HepG2 (cell line): ENCODE measurements around the gene ZNF75A. TPM values are rescaled to one million over a fixed set of nuclear protein-coding genes. Genes with fewer than 3 reads are reported as not detected.

Experiments used
- BRCA1 ChIP-seq: sonication (generic); formaldehyde crosslinking; IDR thresholded peaks from 2 replicates; pipeline ENCODE4 v1.4.0; 2020; ENCODE audit warnings: missing genetic modification reagents
- CEBPB ChIP-seq: IDR thresholded peaks from 2 replicates; pipeline ENCODE4 v1.6.1; 2011; ENCODE audit warnings: low read depth, low read length, improper control_type of control experiment, borderline replicate concordance
- CHD2 ChIP-seq: IDR thresholded peaks from 2 replicates; pipeline ENCODE4 v1.6.1; 2011; ENCODE audit warnings: low read depth, low read length, improper control_type of control experiment
- HMG20A ChIP-seq: IDR thresholded peaks from 2 replicates; pipeline ENCODE4 v1.6.1; 2016; ENCODE audit warnings: borderline replicate concordance
- NFKB2 ChIP-seq: sonication (generic); formaldehyde crosslinking; IDR thresholded peaks from 2 replicates; pipeline ENCODE4 v1.4.0; 2020; ENCODE audit warnings: missing genetic modification reagents, borderline replicate concordance
- POLR2G ChIP-seq: fragments of 200-400 bp; formaldehyde crosslinking; IDR thresholded peaks from 2 replicates; pipeline ENCODE4 v1.6.1; 2018; ENCODE audit warnings: mild to moderate bottlenecking, low read depth, low read length, moderate library complexity
- PRMT3 ChIP-seq: sonication (generic); formaldehyde crosslinking; IDR thresholded peaks from 2 replicates; pipeline ENCODE4 v1.8.1; 2022; ENCODE audit warnings: low read depth, mild to moderate bottlenecking, moderate library complexity, missing genetic modification reagents, borderline replicate concordance
- PRPF4 ChIP-seq: fragments of 200-400 bp; formaldehyde crosslinking; IDR thresholded peaks from 2 replicates; pipeline ENCODE4 v1.6.1; 2016; ENCODE audit warnings: low read length, low read depth; ENCODE audit not compliant: poor library complexity, severe bottlenecking
- SIN3B ChIP-seq: fragments of 150-350 bp; IDR thresholded peaks from 2 replicates; pipeline ENCODE4 v1.6.1; 2014; ENCODE audit warnings: low read length
- SP140L ChIP-seq: sonication (generic); formaldehyde crosslinking; IDR thresholded peaks from 2 replicates; pipeline ENCODE4 v1.4.0; 2020; ENCODE audit warnings: missing genetic modification reagents, borderline replicate concordance
- STAG1 ChIP-seq: sonication (generic); formaldehyde crosslinking; IDR thresholded peaks from 2 replicates; pipeline ENCODE4 v1.4.0; 2020; ENCODE audit warnings: missing genetic modification reagents
- ZNF160 ChIP-seq: sonication (generic); formaldehyde crosslinking; IDR thresholded peaks from 2 replicates; pipeline ENCODE4 v1.8.0; 2022; ENCODE audit warnings: mild to moderate bottlenecking, inconsistent platforms, missing genetic modification reagents
- ZNF17 ChIP-seq: sonication (generic); formaldehyde crosslinking; IDR thresholded peaks from 2 replicates; pipeline ENCODE4 v1.5.0; 2020; ENCODE audit warnings: mild to moderate bottlenecking, missing genetic modification reagents
- ZNF207 ChIP-seq: fragments of 450-650 bp; IDR thresholded peaks from 2 replicates; pipeline ENCODE4 v1.6.1; 2016; ENCODE audit warnings: antibody characterized with exemption, borderline replicate concordance
- ZNF224 ChIP-seq: sonication (generic); formaldehyde crosslinking; IDR thresholded peaks from 2 replicates; pipeline ENCODE4 v1.5.0; 2020; ENCODE audit warnings: mild to moderate bottlenecking, missing genetic modification reagents
- ZNF331 ChIP-seq: sonication (generic); formaldehyde crosslinking; IDR thresholded peaks from 2 replicates; pipeline ENCODE4 v1.4.0; 2020; ENCODE audit warnings: missing genetic modification reagents
- ZNF34 ChIP-seq: sonication (generic); formaldehyde crosslinking; IDR thresholded peaks from 2 replicates; pipeline ENCODE4 v1.4.0; 2020; ENCODE audit warnings: mild to moderate bottlenecking, missing genetic modification reagents, borderline replicate concordance
- ZNF570 ChIP-seq: sonication (generic); formaldehyde crosslinking; IDR thresholded peaks from 2 replicates; pipeline ENCODE4 v1.4.0; 2020; ENCODE audit warnings: mild to moderate bottlenecking, missing genetic modification reagents, borderline replicate concordance
- ZNF577 ChIP-seq: sonication (generic); formaldehyde crosslinking; IDR thresholded peaks from 2 replicates; pipeline ENCODE4 v1.4.0; 2020; ENCODE audit warnings: mild to moderate bottlenecking, low read depth, missing genetic modification reagents, borderline replicate concordance
- ZNF607 ChIP-seq: sonication (generic); formaldehyde crosslinking; IDR thresholded peaks from 2 replicates; pipeline ENCODE4 v1.5.1; 2020; ENCODE audit warnings: missing genetic modification reagents, mild to moderate bottlenecking, borderline replicate concordance
- ZNF724P ChIP-seq: sonication (generic); formaldehyde crosslinking; IDR thresholded peaks from 2 replicates; pipeline ENCODE4 v1.8.0; 2022; ENCODE audit warnings: missing genetic modification reagents, borderline replicate concordance
- ZSCAN9 ChIP-seq: IDR thresholded peaks from 2 replicates; pipeline ENCODE4 v1.6.1; 2016; ENCODE audit warnings: borderline replicate concordance
- polyA plus RNA-seq, 8 experiments: library from polyadenylated mRNA; depleted of rRNA in 3 of 8; stranded (reverse) in 7 of 8; unstranded in 1 of 8; fragments of >200 nt; fragmentation: Illumina TruSeq in 4 of 8; extraction: Trizol in 4 of 8; gene quantifications; 2 replicates each; pipeline versions ENCODE4 v1.2.1 to v1.2.3, GENCODE V29; 2011 to 2016; ENCODE audit warnings: low read depth in 4 of 8, missing spikeins in 1 of 8, mixed read lengths in 1 of 8; ENCODE audit not compliant: insufficient read depth in 1 of 8
- total RNA-seq, 5 experiments: library from RNA; depleted of rRNA; stranded (reverse); fragments of >200 nt; fragmentation: Illumina TruSeq; extraction: Trizol; gene quantifications; 2 replicates each; pipeline ENCODE4 v1.2.3, GENCODE V29; 2016; ENCODE audit warnings: low read depth in 1 of 5
- TF ChIP-seq, protein P1 (sequence below): sonication (generic); formaldehyde crosslinking; IDR thresholded peaks from 2 replicates; pipeline ENCODE4 v1.4.0; 2020; ENCODE audit warnings: low read depth, mild to moderate bottlenecking, missing genetic modification reagents
- TF ChIP-seq, protein P2 (sequence below): sonication (generic); formaldehyde crosslinking; conservative IDR thresholded peaks from 2 replicates; pipeline ENCODE4 v1.4.0; 2020; ENCODE audit warnings: missing genetic modification reagents
- TF ChIP-seq, protein P3 (sequence below): sonication (generic); formaldehyde crosslinking; IDR thresholded peaks from 2 replicates; pipeline ENCODE4 v1.8.1; 2023; ENCODE audit warnings: mild to moderate bottlenecking, missing genetic modification reagents, borderline replicate concordance
- TF ChIP-seq, protein P4 (sequence below): sonication (generic); formaldehyde crosslinking; IDR thresholded peaks from 2 replicates; pipeline ENCODE4 v1.8.0; 2022; ENCODE audit warnings: mild to moderate bottlenecking, missing genetic modification reagents, moderate library complexity
- TF ChIP-seq, protein P5 (sequence below): sonication (generic); formaldehyde crosslinking; IDR thresholded peaks from 2 replicates; pipeline ENCODE4 v1.9.0; 2021; ENCODE audit warnings: missing genetic modification reagents, borderline replicate concordance

ZNF75A gene
- total and polyA plus RNA-seq, 2 of the 13 experiments (the other 11 are each of a cell fraction or from before 2014, with no cell fraction given), result 1.4 to 2.1 TPM

DNA sequence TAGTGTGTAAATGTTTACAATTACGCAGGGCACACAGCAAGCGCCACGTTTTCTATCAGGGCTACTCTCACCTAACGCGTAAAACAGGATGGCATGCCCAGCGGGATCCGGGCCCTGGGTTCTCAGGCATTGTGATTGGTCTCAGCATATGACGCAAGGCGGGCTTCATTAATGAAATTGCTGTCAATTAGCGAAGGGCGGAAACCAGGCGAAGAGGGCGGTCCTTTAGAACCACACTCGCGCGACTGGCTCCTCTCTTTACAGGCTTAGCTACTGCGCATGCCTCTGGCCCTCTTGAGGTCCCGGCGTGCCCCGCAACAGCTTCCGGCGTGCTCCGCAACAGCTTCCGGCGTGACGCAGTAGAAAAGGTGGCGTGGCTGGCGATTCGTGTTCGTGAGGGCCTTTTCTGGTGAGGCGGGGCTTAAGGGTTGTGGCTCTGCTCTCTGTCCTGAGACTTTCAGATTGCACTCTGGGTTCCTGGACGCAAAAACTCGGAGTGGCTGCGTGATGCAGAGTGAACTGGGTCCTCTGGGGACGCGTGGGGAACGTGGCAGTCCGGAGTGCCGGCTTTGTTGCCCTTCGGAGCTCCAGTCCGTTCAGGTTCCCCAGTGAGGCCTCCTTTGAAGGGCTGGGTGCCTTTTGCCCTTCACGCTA, 59.6 kb downstream of the ZNF75A start (continued):
- TF ChIP-seq, protein P1, sequence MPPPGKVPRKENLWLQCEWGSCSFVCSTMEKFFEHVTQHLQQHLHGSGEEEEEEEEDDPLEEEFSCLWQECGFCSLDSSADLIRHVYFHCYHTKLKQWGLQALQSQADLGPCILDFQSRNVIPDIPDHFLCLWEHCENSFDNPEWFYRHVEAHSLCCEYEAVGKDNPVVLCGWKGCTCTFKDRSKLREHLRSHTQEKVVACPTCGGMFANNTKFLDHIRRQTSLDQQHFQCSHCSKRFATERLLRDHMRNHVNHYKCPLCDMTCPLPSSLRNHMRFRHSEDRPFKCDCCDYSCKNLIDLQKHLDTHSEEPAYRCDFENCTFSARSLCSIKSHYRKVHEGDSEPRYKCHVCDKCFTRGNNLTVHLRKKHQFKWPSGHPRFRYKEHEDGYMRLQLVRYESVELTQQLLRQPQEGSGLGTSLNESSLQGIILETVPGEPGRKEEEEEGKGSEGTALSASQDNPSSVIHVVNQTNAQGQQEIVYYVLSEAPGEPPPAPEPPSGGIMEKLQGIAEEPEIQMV (CRISPR knock-in tag), result no peak
- no peak for TF ChIP-seq BRCA1 (CRISPR knock-in tag)
- no peak for TF ChIP-seq PRPF4
- TF ChIP-seq, protein P2, sequence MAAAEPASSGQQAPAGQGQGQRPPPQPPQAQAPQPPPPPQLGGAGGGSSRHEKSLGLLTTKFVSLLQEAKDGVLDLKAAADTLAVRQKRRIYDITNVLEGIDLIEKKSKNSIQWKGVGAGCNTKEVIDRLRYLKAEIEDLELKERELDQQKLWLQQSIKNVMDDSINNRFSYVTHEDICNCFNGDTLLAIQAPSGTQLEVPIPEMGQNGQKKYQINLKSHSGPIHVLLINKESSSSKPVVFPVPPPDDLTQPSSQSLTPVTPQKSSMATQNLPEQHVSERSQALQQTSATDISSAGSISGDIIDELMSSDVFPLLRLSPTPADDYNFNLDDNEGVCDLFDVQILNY (CRISPR knock-in tag), result no peak
- TF ChIP-seq ZNF331 (CRISPR knock-in tag), result no peak
- TF ChIP-seq ZNF724P (CRISPR knock-in tag), result no peak
- TF ChIP-seq HMG20A (CRISPR knock-in tag), result no peak
- TF ChIP-seq, protein P3, sequence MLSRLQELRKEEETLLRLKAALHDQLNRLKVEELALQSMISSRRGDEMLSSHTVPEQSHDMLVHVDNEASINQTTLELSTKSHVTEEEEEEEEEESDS (CRISPR knock-in tag), result no peak
- no peak for TF ChIP-seq ZNF607
- TF ChIP-seq ZNF570, result no peak
- TF ChIP-seq ZNF224 (CRISPR knock-in tag), result no peak
- no peak for TF ChIP-seq SIN3B
- TF ChIP-seq CEBPB, result peak; percentile 80; the same call in 1 of the 2 replicates
- peak; percentile 70 for TF ChIP-seq CHD2
- no peak for TF ChIP-seq PRMT3 (CRISPR knock-in tag)
- no peak for TF ChIP-seq ZNF577 (CRISPR knock-in tag)
- TF ChIP-seq NFKB2 (CRISPR knock-in tag), result no peak
- TF ChIP-seq ZNF17 (CRISPR knock-in tag), result no peak
- TF ChIP-seq ZNF207, result no peak
- TF ChIP-seq, protein P4, sequence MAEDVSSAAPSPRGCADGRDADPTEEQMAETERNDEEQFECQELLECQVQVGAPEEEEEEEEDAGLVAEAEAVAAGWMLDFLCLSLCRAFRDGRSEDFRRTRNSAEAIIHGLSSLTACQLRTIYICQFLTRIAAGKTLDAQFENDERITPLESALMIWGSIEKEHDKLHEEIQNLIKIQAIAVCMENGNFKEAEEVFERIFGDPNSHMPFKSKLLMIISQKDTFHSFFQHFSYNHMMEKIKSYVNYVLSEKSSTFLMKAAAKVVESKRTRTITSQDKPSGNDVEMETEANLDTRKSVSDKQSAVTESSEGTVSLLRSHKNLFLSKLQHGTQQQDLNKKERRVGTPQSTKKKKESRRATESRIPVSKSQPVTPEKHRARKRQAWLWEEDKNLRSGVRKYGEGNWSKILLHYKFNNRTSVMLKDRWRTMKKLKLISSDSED, result no peak
- no peak for TF ChIP-seq ZNF160 (CRISPR knock-in tag)
- TF ChIP-seq, protein P5, sequence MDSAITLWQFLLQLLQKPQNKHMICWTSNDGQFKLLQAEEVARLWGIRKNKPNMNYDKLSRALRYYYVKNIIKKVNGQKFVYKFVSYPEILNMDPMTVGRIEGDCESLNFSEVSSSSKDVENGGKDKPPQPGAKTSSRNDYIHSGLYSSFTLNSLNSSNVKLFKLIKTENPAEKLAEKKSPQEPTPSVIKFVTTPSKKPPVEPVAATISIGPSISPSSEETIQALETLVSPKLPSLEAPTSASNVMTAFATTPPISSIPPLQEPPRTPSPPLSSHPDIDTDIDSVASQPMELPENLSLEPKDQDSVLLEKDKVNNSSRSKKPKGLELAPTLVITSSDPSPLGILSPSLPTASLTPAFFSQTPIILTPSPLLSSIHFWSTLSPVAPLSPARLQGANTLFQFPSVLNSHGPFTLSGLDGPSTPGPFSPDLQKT (CRISPR knock-in tag), result no peak
- no peak for TF ChIP-seq ZSCAN9 (CRISPR knock-in tag)
- no peak for TF ChIP-seq STAG1 (CRISPR knock-in tag)
- TF ChIP-seq ZNF34 (CRISPR knock-in tag), result 0 out of 2 replicates have a peak, but pooled peaks have one; percentile 14
- peak; percentile 67; the same call in 1 of the 2 replicates for TF ChIP-seq POLR2G
- no peak for TF ChIP-seq SP140L (CRISPR knock-in tag)
